ENCODE measurements around the gene PCDHB14.

DNA sequence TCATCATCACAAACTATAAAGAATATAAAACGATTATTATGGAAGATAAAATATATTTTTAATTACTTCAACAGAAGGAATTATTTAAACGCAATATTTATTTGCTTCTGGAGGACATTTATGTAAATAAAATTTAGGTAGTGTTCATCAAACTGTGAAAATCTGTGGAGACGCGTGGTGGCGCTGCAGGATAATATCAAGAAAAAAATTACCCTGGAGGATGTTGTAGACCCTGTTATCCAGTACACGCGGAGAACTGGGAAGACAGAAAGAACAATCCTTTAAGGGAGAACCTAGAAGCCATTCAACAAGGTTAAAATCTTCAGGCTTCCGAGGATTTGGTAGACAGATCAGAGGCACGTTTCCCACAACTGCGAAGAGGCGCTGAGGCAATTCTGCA lies 14.7 kb upstream of the PCDHB14 start, which contains the start of gene PCDHB12:
- TF ChIP-seq POLR2A (IDR thresholded peaks at IDR 0.05; ENCODE audit: low read depth, low read length) (no peak), TAF1 (IDR thresholded peaks at IDR 0.05; ENCODE audit: borderline replicate concordance, low read depth, low read length) (no peak), POLR2AphosphoS5 (IDR thresholded peaks at IDR 0.05; ENCODE audit: low read depth, low read length) (no peak)
